IMR-90 (cell line): ENCODE data around the gene RNASE2. TPM values are rescaled to one million over a fixed set of nuclear protein-coding genes. Genes with fewer than 3 reads are reported as not detected.

ENCODE experiments used
- ATAC-seq: fragments of 200-7000 bp; cut with Tn5 transposase; 2 replicates; pipeline ENCODE4 v1.9.1; 2020; ENCODE audit warnings: low read depth, mild to moderate bottlenecking, moderate library complexity
- BruUV-seq: library from RNA; stranded (reverse); fragments of 400-500 nt; replicated peaks from 2 replicates; lab custom pipeline; 2021; lab: Mats Ljungman, UMichigan
- CTCF ChIA-PET: fragments of 300-600 bp; formaldehyde crosslinking; extraction: SDS; loops from one replicate; lab custom pipeline; 2021; ENCODE audit warnings: antibody characterized with exemption; lab: Yijun Ruan, JAX
- POLR2A ChIA-PET: fragments of 300-600 bp; sonication (Branson Sonifier 250); formaldehyde crosslinking; loops from one replicate; lab custom pipeline; 2022; ENCODE audit warnings: antibody characterized with exemption; ENCODE audit not compliant: unreplicated experiment; lab: Charles Lee
- DNase-seq: peaks from one replicate; pipeline ENCODE4 v3.0.0; 2013
- H2AFZ ChIP-seq: replicated peaks from 2 replicates; pipeline ENCODE3; 2013; ENCODE audit warnings: low read length, mild to moderate bottlenecking; ENCODE audit not compliant: poor library complexity
- H2AK5ac ChIP-seq: 2 replicates; pipeline ENCODE4 v1.6.1; 2013; ENCODE audit warnings: low read depth, low read length, inconsistent platforms
- H2AK9ac ChIP-seq: replicated peaks from 2 replicates; pipeline ENCODE3; 2013; ENCODE audit warnings: mild to moderate bottlenecking, low read depth, low read length, moderate library complexity; ENCODE audit not compliant: poor library complexity
- H2BK120ac ChIP-seq: 2 replicates; pipeline ENCODE4 v1.6.1; 2013; ENCODE audit warnings: low read depth, low read length, inconsistent platforms
- H2BK15ac ChIP-seq: 3 replicates; pipeline ENCODE4 v1.6.1; 2013; ENCODE audit warnings: low read depth, low read length, inconsistent platforms
- H2BK20ac ChIP-seq: 2 replicates; pipeline ENCODE4 v1.6.1; 2013; ENCODE audit warnings: low read depth, mild to moderate bottlenecking, inconsistent platforms, low read length, moderate library complexity
- H2BK5ac ChIP-seq: 2 replicates; pipeline ENCODE4 v1.6.1; 2013; ENCODE audit warnings: mild to moderate bottlenecking, low read depth, low read length, inconsistent platforms; ENCODE audit not compliant: poor library complexity, severe bottlenecking
- H3K14ac ChIP-seq: replicated peaks from 2 replicates; pipeline ENCODE4 v1.6.1; 2013; ENCODE audit warnings: low read depth, low read length, inconsistent platforms
- H3K18ac ChIP-seq: 2 replicates; pipeline ENCODE4 v1.6.1; 2013; ENCODE audit warnings: low read depth, low read length, control low read depth
- H3K23ac ChIP-seq: 2 replicates; pipeline ENCODE4 v1.6.1; 2013; ENCODE audit warnings: low read depth, low read length, inconsistent platforms
- H3K27ac ChIP-seq: 2 replicates; pipeline ENCODE4 v1.5.1; 2013; ENCODE audit warnings: mild to moderate bottlenecking, control low read depth, low read length; ENCODE audit not compliant: insufficient read depth
- H3K27me3 ChIP-seq: 2 replicates; pipeline ENCODE4 v1.6.1; 2013; ENCODE audit warnings: low read length; ENCODE audit not compliant: control insufficient read depth, insufficient read depth
- H3K36me3 ChIP-seq: 2 replicates; pipeline ENCODE4 v1.6.1; 2013; ENCODE audit warnings: low read length, mixed read lengths; ENCODE audit not compliant: control insufficient read depth, insufficient read depth
- H3K4ac ChIP-seq: 2 replicates; pipeline ENCODE4 v1.6.1; 2013; ENCODE audit warnings: low read depth, low read length, inconsistent platforms
- H3K4me1 ChIP-seq: 2 replicates; pipeline ENCODE4 v1.6.1; 2013; ENCODE audit warnings: low read length, mixed read lengths; ENCODE audit not compliant: control insufficient read depth, insufficient read depth
- H3K4me2 ChIP-seq: 2 replicates; pipeline ENCODE4 v1.6.1; 2013; ENCODE audit warnings: low read depth, mild to moderate bottlenecking, control low read depth, low read length, moderate library complexity
- H3K4me3 ChIP-seq: 2 replicates; pipeline ENCODE4 v1.5.1; 2013; ENCODE audit warnings: low read depth, mild to moderate bottlenecking, control low read depth, low read length, moderate library complexity; ENCODE audit not compliant: insufficient read depth
- H3K56ac ChIP-seq: 2 replicates; pipeline ENCODE4 v1.6.1; 2013; ENCODE audit warnings: low read length, inconsistent platforms; ENCODE audit not compliant: insufficient read depth; ENCODE audit errors: extremely low read depth
- H3K79me1 ChIP-seq, 2 experiments: 2 replicates each; pipeline ENCODE4 v1.6.1; 2013; ENCODE audit warnings: low read length in 2 of 2, inconsistent platforms in 1 of 2, low read depth in 1 of 2
- H3K9ac ChIP-seq: 2 replicates; pipeline ENCODE4 v1.6.1; 2013; ENCODE audit warnings: low read depth, low read length, control low read depth
- H3K9me1 ChIP-seq: 2 replicates; pipeline ENCODE4 v1.6.1; 2013; ENCODE audit warnings: low read length, inconsistent platforms; ENCODE audit not compliant: insufficient read depth
- H3K9me3 ChIP-seq: 2 replicates; pipeline ENCODE4 v1.6.1; 2013; ENCODE audit warnings: low read length; ENCODE audit not compliant: control insufficient read depth, insufficient read depth
- H4K20me1 ChIP-seq: 2 replicates; pipeline ENCODE4 v1.6.1; 2013; ENCODE audit warnings: low read length, inconsistent platforms; ENCODE audit not compliant: insufficient read depth
- H4K5ac ChIP-seq: 2 replicates; pipeline ENCODE4 v1.6.1; 2013; ENCODE audit warnings: mild to moderate bottlenecking, low read depth, low read length, control low read depth
- H4K8ac ChIP-seq, 2 experiments: 2 replicates each; pipeline ENCODE4 v1.6.1; 2013; ENCODE audit warnings: low read depth in 2 of 2, low read length in 2 of 2, control low read depth in 1 of 2, inconsistent platforms in 1 of 2
- H4K91ac ChIP-seq: 2 replicates; pipeline ENCODE4 v1.6.1; 2013; ENCODE audit warnings: low read depth, low read length, inconsistent platforms; ENCODE audit not compliant: insufficient read depth
- CEBPB ChIP-seq: IDR thresholded peaks from 2 replicates; pipeline ENCODE4 v1.6.1; 2012; ENCODE audit warnings: low read depth, low read length, improper control_type of control experiment
- MAFK ChIP-seq: IDR thresholded peaks from 2 replicates; pipeline ENCODE4 v1.6.1; 2012; ENCODE audit warnings: low read depth, low read length, improper control_type of control experiment
- MXI1 ChIP-seq: IDR thresholded peaks from 2 replicates; pipeline ENCODE4 v1.6.1; 2012; ENCODE audit warnings: low read depth, mild to moderate bottlenecking, low read length, moderate library complexity, borderline replicate concordance
- NFE2L2 ChIP-seq: fragments of 150-350 bp; IDR thresholded peaks from 2 replicates; pipeline ENCODE4 v1.6.1; 2016; ENCODE audit warnings: low read depth, mild to moderate bottlenecking, low read length
- RAD21 ChIP-seq: IDR thresholded peaks from 2 replicates; pipeline ENCODE4 v1.6.1; 2012; ENCODE audit warnings: low read length, improper control_type of control experiment
- WGBS, 2 experiments: methylation state at CpG; one replicate each; pipeline versions ENCODE4 v1.1.5 to v1.1.7; 2013; ENCODE audit warnings: missing lambda C conversion rate in 2 of 2; ENCODE audit not compliant: insufficient read length in 1 of 2; ENCODE audit errors: extremely low coverage in 2 of 2; 5-methylcytosine and 5-hydroxymethylcytosine counted together
- dilution Hi-C: fragments of 300-500 bp; cut with HindIII; formaldehyde crosslinking; loops from one replicate; pipeline ENCODE4 v1.14.3; 2018; ENCODE audit warnings: low sequenced_read_pairs; ENCODE audit not compliant: unreplicated experiment
- in situ Hi-C: fragments of 300-500 bp; cut with MboI; formaldehyde crosslinking; loops from 3 replicates; pipeline ENCODE4 v1.14.3; 2019; ENCODE audit warnings: low sequenced_read_pairs, inconsistent platforms, mixed read lengths
- intact Hi-C: fragments of 100-400 bp; cut with micrococcal nuclease; formaldehyde crosslinking; loops from 2 replicates; pipeline ENCODE4 v1.10.0; 2022
- polyA plus RNA-seq, 3 experiments: library from polyadenylated mRNA; depleted of rRNA; stranded (reverse); fragments of >200 nt; gene quantifications; 2 replicates each; pipeline ENCODE4 v1.2.3, GENCODE V29; 2012; ENCODE audit warnings: low replicate concordance in 1 of 3
- total RNA-seq: library from RNA; depleted of rRNA; stranded (reverse); fragments of >200 nt; gene quantifications from 2 replicates; pipeline ENCODE4 v1.2.3, GENCODE V29; 2012
- TF ChIP-seq, protein P1 (sequence below): fragments of 150-350 bp; IDR thresholded peaks from 2 replicates; pipeline ENCODE4 v1.6.1; 2016; ENCODE audit warnings: low read depth, mild to moderate bottlenecking, low read length, moderate library complexity, borderline replicate concordance

Gene RNASE2
- total and polyA plus RNA-seq, 2 of the 4 experiments (the other 2 are of a cell fraction) = not detected

DNA sequence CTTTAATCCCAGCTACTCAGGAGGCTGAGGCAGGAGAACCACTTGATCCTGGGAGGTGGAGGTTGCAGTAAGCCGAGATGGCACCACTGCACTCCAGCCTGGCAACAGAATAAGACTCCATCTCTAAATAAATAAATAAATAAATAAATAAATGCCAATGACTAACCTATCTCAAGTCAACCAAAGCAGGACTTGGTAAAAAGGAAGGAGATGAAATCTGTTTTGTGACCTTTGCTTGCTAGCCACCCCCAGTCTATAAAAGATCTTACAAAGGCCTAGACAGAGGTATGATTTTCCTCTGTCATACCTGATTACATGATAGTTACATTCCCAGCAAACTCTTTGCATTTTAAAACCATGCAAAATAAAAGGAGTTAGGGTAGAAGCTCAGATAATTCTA is 21.0 kb downstream of the RNASE2 start:
- Histone ChIP-seq H2BK20ac (no peak overlapping the region), H4K8ac (no peak overlapping the region), H3K36me3 (no peaks in the 10 kb centered on the region), H3K23ac (no peak overlapping the region), H4K5ac (no peak overlapping the region), H2BK5ac (no peak overlapping the region), H4K20me1 (no peaks in the 10 kb centered on the region), H3K4me1 (peaks cover 3% of the 10 kb centered on the region; the same call in 1 of the 2 replicates), H2AFZ (no peak overlapping the region), H3K56ac (no peak overlapping the region), H3K9me3 (no peaks in the 10 kb centered on the region), H2BK120ac (no peak overlapping the region), H3K4me2 (no peak overlapping the region), H3K14ac (no peak overlapping the region), H3K79me1 (no peaks in the 10 kb centered on the region), H3K4ac (no peak overlapping the region), H3K27me3 (no peaks in the 10 kb centered on the region), H3K9me1 (peaks cover 4% of the 10 kb centered on the region; the same call in 1 of the 2 replicates), H3K27ac (no peak overlapping the region), H4K91ac (no peak overlapping the region), H2AK9ac (no peak overlapping the region), H3K4me3 (no peak overlapping the region), H3K9ac (no peak overlapping the region), H3K18ac (no peak overlapping the region), H2BK15ac (no peak overlapping the region), H2AK5ac (no peak overlapping the region)
- in situ Hi-C loops = loop anchor here (25.0 kb wide), 1 partner anchor 639 kb away; the partner anchor contains the start of genes CCNB1IP1 and PARP2
- dilution Hi-C loops = no loop called here
- TF ChIP-seq MAFK (no peak), NFE2L2 (no peak), RAD21 (no peak), CEBPB (no peak), MXI1 (no peak)
- TF ChIP-seq, protein P1, sequence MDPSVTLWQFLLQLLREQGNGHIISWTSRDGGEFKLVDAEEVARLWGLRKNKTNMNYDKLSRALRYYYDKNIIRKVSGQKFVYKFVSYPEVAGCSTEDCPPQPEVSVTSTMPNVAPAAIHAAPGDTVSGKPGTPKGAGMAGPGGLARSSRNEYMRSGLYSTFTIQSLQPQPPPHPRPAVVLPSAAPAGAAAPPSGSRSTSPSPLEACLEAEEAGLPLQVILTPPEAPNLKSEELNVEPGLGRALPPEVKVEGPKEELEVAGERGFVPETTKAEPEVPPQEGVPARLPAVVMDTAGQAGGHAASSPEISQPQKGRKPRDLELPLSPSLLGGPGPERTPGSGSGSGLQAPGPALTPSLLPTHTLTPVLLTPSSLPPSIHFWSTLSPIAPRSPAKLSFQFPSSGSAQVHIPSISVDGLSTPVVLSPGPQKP = no peak
- no peak for ATAC-seq
- intact Hi-C loops = no loop called here
- ChIA-PET POLR2A (no interaction called here), CTCF (no interaction called here)
- BruUV-seq = no TSS peak
- no peak for DNase-seq
- no CpG with 5 or more reads among the region's 1 CpG for WGBS, 2 experiments
